Heart right ventricle (tissue), 16 donors: ENCODE measurements around the gene FLRT1. TPM values are rescaled to one million over a fixed set of nuclear protein-coding genes. Genes with fewer than 3 reads are reported as not detected.
A peak's percentile ranks its signal among the peaks of the same experiment; 100 is the strongest.

Source experiments
- ATAC-seq, 8 donors: fragments of 200-7000 bp; cut with Tn5 transposase; one replicate each; pipeline ENCODE4 v1.9.1; 2020; ENCODE audit warnings: mild to moderate bottlenecking in 8 of 8, moderate library complexity in 8 of 8, moderate number of reproducible peaks in 1 of 8
- DNase-seq, 2 donors: peaks; one replicate each; pipeline ENCODE4 v3.0.0-alpha.2; 2020
- H3K27ac ChIP-seq, 10 donors: fragments of 200-600 bp; sonication (generic) in 2 of 10; one replicate each; pipeline versions ENCODE4 v1.5.0 to v1.8.0; 2020 to 2022; ENCODE audit warnings: mild to moderate bottlenecking in 3 of 10
- H3K27me3 ChIP-seq, 7 donors: fragments of 200-600 bp; one replicate each; pipeline ENCODE4 v1.8.0; 2021 to 2022; ENCODE audit warnings: mild to moderate bottlenecking in 2 of 7
- H3K36me3 ChIP-seq, 9 donors: fragments of 200-600 bp; sonication (generic) in 1 of 9; one replicate each; pipeline versions ENCODE4 v1.5.0 to v1.8.0; 2020 to 2022; ENCODE audit warnings: mild to moderate bottlenecking in 2 of 9
- H3K4me1 ChIP-seq, 9 donors: fragments of 200-600 bp; sonication (generic) in 1 of 9; one replicate each; pipeline versions ENCODE4 v1.5.0 to v1.8.0; 2020 to 2022; ENCODE audit warnings: mild to moderate bottlenecking in 4 of 9
- H3K4me3 ChIP-seq, 10 donors: fragments of 200-600 bp; sonication (generic) in 2 of 10; one replicate each; pipeline versions ENCODE4 v1.5.0 to v1.8.0; 2020 to 2022; ENCODE audit warnings: mild to moderate bottlenecking in 7 of 10, moderate library complexity in 2 of 10
- H3K9me3 ChIP-seq, 11 donors: fragments of 200-600 bp in 10 of 11; sonication (generic) in 2 of 11; one replicate each; pipeline versions ENCODE4 v1.5.0 to v1.8.0; 2013 to 2022; ENCODE audit warnings: mild to moderate bottlenecking in 2 of 11, control low read depth in 1 of 11, moderate library complexity in 1 of 11
- WGBS, 2 donors: extraction: QIAGEN DNeasy Blood & Tissue Kit; methylation state at CpG; one replicate each; pipeline ENCODE4 v1.1.7; 2013; ENCODE audit warnings: inconsistent platforms in 1 of 2; 5-methylcytosine and 5-hydroxymethylcytosine counted together
- intact Hi-C, 10 donors: fragments of 100-400 bp; cut with DNase I; formaldehyde crosslinking; loops; one replicate each; pipeline versions ENCODE4 v1.11.1 to v1.14.2; 2022
- long read RNA-seq, 3 donors: library from polyadenylated mRNA; unstranded; transcript quantifications; one replicate each; pipeline ENCODE4 v2.0.0, GENCODE V29; 2020 to 2021
- polyA plus RNA-seq, 2 donors: library from polyadenylated mRNA; stranded (reverse); fragments of 200-250 nt; gene quantifications; one replicate each; pipeline ENCODE4 v1.2.3, GENCODE V29; 2013
- total RNA-seq, 10 donors: library from RNA; stranded (reverse); fragmentation: NEBNext Ultra II Directional in 3 of 10; extraction: Animal tissue kit (Norgen Biotek cat#: 25700) in 3 of 10; gene quantifications; one replicate each; pipeline versions ENCODE4 v1.2.1 to v1.2.4, GENCODE V29; 2021 to 2023
- TF ChIP-seq, protein P1 (sequence below), 9 donors: fragments of 200-600 bp; sonication (generic) in 2 of 9; IDR thresholded peaks; one replicate each; pipeline versions ENCODE4 v1.5.0 to v1.8.0; 2021 to 2022; ENCODE audit warnings: antibody characterized with exemption in 9 of 9, mild to moderate bottlenecking in 5 of 9, moderate library complexity in 1 of 9
- donor health status: Arrhythmogenic right ventricular cardiomyopathy.
- donor health status: ischemic (EF 13 %, LVEDD 7.1; RV severe dilation, severe dysfunction).
- donor health status: healthy with polysubstance abuse.
- donor health status: DM: no; HTN: yes; CAD: no.
- donor health status: DM: no; HTN: no; CAD: no.
- donor health status: ischemic (EF 25% LVEDD 6.9; RV normal size, moderate dysfunction).
- donor health status: ischemic (EF 25% LVEDD 5.7; RV mildly dilated, moderate dysfunction).
- donor health status: healthy.
- donor health status: DM: yes; HTN: yes; CAD: no.
- donor health status: Ischemic cardiomyopathy.
- donor health status: ischemic (EF 35%, LVEDD 5.7; RV mildly dilated, moderate dysfunction).
- donor health status: nonischemic (EF 11% LVEDD 7.7; RV severe dilation, severe dysfunction).
- donor health status: DM: yes; HTN: yes; CAD: no.
- donor health status: PGD.
- donor health status: ischemic (EF 29% LVEDD 5.4; RV normal size, mild dysfunction).
- donor health status: nonischemic (EF 23%, LVEDD 6.1; RV moderate dilation, normal function).

FLRT1 gene, protein sequence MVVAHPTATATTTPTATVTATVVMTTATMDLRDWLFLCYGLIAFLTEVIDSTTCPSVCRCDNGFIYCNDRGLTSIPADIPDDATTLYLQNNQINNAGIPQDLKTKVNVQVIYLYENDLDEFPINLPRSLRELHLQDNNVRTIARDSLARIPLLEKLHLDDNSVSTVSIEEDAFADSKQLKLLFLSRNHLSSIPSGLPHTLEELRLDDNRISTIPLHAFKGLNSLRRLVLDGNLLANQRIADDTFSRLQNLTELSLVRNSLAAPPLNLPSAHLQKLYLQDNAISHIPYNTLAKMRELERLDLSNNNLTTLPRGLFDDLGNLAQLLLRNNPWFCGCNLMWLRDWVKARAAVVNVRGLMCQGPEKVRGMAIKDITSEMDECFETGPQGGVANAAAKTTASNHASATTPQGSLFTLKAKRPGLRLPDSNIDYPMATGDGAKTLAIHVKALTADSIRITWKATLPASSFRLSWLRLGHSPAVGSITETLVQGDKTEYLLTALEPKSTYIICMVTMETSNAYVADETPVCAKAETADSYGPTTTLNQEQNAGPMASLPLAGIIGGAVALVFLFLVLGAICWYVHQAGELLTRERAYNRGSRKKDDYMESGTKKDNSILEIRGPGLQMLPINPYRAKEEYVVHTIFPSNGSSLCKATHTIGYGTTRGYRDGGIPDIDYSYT
- total RNA-seq, result under 1 TPM; 0.17 to 0.83 (median 0.39) TPM
- polyA plus RNA-seq, result under 1 TPM; 0.22 to 0.44 TPM
- long read RNA-seq, donor 1, result 0 reads
- long read RNA-seq, donor 2, partial matches to known transcripts, result 0 of 2 reads
- long read RNA-seq, donor 2, other reads (novel, unspliced or antisense), result 2 of 2 reads
- long read RNA-seq, donor 3, partial matches to known transcripts, result 0 of 1 reads
- long read RNA-seq, donor 3, other reads (novel, unspliced or antisense), result 1 of 1 reads

DNA sequence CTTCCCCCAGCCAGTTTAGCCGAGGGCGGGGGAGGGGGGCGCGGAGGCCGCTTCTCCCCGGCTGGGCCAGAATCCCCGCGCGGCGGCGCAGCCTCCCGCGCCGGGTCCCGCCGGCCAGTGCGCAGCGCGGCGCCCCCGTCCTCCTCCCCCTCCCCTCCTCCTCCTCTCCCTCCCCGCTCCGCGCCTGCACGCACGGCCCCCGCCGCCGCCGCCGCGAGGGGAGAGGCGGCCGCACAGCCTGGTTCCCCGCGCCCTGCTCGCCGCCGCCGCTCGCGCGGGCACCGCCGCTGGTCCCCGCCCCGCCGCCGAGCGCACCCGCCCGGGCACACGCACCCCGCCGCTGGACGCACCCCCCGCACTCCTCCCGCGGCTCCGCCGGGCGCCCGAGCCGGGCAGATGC lies at the start of gene FLRT1:
Gene FLRT1 (plus strand): TSS at position 356 of the 400 bp plus-strand sequence. CDS start 80,337 bp downstream, outside the sequence.
- ATAC-seq, result no peak
- Histone ChIP-seq H3K27ac (peak within 1 kb of the TSS in 8 of 10 donors; percentile 12 to 58 (median 37)), H3K9me3 (no peaks in the 10 kb centered on the region), H3K36me3 (no peaks in the 10 kb centered on the region), H3K4me1 (peaks cover 6 to 23% (median 19%) of the 10 kb centered on the region in 9 donors), H3K27me3 (peaks cover 0 to 47% (median 25%) of the 10 kb centered on the region in 7 donors), H3K4me3 (peak within 1 kb of the TSS; percentile 37 to 61 (median 57))
- intact Hi-C loops, result no loop called here
- DNase-seq, result no peak
- 0 to 2% methylated on average over 15 to 43 of the region's 64 CpGs for WGBS, 2 donors
- TF ChIP-seq, protein P1, sequence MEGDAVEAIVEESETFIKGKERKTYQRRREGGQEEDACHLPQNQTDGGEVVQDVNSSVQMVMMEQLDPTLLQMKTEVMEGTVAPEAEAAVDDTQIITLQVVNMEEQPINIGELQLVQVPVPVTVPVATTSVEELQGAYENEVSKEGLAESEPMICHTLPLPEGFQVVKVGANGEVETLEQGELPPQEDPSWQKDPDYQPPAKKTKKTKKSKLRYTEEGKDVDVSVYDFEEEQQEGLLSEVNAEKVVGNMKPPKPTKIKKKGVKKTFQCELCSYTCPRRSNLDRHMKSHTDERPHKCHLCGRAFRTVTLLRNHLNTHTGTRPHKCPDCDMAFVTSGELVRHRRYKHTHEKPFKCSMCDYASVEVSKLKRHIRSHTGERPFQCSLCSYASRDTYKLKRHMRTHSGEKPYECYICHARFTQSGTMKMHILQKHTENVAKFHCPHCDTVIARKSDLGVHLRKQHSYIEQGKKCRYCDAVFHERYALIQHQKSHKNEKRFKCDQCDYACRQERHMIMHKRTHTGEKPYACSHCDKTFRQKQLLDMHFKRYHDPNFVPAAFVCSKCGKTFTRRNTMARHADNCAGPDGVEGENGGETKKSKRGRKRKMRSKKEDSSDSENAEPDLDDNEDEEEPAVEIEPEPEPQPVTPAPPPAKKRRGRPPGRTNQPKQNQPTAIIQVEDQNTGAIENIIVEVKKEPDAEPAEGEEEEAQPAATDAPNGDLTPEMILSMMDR (IDR thresholded peaks at IDR 0.05), result no peak

DNA sequence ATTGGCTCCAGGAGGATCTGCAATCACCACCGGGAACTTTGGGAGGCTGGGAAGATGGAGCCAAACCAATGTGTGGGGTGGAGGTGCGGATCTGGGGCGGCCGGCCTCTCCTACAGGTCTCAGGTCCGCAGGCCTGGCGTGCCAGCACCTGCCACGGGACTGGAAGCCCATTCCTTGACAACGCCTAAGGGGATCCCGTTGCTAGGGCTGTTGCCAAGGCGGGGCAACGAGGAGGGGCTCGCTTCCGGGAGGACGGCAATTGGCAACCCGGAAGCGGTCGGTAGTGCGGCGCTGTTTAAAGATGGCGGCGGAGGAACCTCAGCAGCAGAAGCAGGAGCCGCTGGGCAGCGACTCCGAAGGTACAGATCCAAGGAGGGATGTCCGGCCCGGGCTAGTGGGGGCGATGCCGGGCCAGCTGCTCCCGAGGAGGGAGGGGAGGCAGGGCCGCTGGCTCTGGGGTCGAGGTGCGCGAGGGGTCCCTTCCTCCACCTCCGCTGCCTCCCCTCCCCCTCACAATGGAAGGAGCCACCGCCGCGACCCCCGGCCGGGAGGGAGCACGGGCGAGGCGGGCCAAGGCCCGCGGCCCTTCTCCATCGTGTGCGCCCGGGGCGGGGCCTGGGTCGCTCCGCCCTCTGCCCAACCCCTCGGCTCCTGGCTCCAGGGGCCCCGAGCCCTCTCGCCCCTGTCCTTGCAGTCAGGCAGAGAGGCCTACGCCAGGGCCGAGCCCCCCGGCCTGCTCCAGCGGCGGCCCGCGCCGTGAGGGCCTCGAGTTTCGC lies 49.4 kb upstream of the FLRT1 start, which contains the start of gene OTUB1:
Gene OTUB1 (plus strand): TSS at position 283 of the 776 bp plus-strand sequence. CDS start 19 bp downstream, at position 302.
- peak; percentile 88 to 96 (median 94) for ATAC-seq
- Histone ChIP-seq H3K27me3 (no peaks in the 10 kb centered on the region), H3K27ac (peak within 1 kb of the TSS in 9 of 10 donors; percentile 78 to 92 (median 88)), H3K36me3 (peaks cover 0 to 34% (median 13%) of the 10 kb centered on the region in 9 donors), H3K4me1 (peaks cover 3 to 41% (median 22%) of the 10 kb centered on the region in 9 donors), H3K4me3 (peak within 1 kb of the TSS; percentile 79 to 100 (median 92)), H3K9me3 (no peaks in the 10 kb centered on the region)
- intact Hi-C loops, result no loop called here
- 0 to 1% methylated on average over 56 to 63 of the region's 63 CpGs for WGBS, 2 donors
- TF ChIP-seq, protein P1 (IDR thresholded peaks at IDR 0.05), result peak in 2 of 9 donors; percentile 5 to 17
- peak; percentile 91 to 92 for DNase-seq

DNA sequence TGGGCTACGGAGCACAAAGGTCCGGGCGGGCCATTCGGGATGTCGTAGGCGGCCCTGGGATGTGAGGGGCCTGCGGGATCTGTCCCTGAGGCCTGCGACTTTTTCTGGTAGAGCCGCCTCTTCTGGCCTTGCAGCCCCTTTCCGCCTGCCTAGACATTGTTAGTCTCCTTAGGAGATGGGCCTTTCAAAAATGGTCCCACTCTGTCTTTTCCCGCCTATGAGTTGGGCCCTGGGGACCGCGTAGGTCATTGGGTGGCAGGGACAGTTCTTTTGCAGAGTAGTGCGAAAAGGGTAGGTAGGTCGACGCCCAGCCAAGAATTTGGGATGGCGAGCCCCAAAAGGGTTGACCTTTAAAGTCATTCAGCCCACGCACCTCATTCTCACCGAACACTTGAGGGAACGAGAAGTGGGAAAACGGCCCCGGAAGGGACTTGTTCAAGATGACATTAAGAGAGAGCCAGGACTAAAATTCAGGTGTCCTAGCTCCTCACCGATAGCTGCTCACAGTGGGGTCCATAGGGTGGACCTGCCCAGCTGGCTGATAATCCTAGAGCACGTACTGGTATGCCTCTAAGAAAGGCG lies 48.7 kb upstream of the FLRT1 start:
- ATAC-seq (peak in 2 of 8 donors; percentile 1 to 5), DNase-seq (no peak)
- WGBS, 2 donors, result 35 to 36% methylated on average over 25 of the region's 25 CpGs
- Histone ChIP-seq H3K27me3 (no peaks in the 10 kb centered on the region), H3K4me1 (peaks cover 3 to 37% (median 22%) of the 10 kb centered on the region in 9 donors), H3K4me3 (peak overlapping the region; percentile 79 to 100 (median 92)), H3K9me3 (no peaks in the 10 kb centered on the region), H3K27ac (peak overlapping the region in 9 of 10 donors; percentile 78 to 92 (median 88)), H3K36me3 (peaks cover 0 to 40% (median 13%) of the 10 kb centered on the region in 9 donors)
- intact Hi-C loops, result no loop called here
- TF ChIP-seq, protein P1 (IDR thresholded peaks at IDR 0.05), result no peak
